Measurements from ENCODE around the gene ABI3BP. TPM values are rescaled to one million over a fixed set of nuclear protein-coding genes. Genes with fewer than 3 reads are reported as not detected.

Gene ABI3BP
- total RNA-seq, 1 donor from 2014 or later = 1.1 TPM

DNA sequence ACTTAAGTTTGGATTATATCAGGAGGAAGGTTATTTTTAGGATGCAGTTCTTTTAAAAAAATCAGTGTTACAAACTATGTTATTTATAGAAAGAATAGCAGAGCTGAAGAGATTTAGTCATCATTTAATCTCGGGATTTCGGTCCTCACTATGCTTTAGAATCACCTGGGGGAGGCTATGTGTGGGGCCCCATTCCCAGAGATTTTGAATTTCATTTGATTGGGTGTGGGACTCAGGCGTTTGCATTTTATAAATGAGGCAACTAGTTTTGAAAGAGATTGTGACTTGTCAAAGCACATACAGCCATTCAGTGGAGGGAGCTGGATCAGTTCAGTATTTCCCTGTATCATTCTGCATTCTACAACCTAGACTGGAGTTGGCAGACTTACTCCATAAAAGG, 247.1 kb downstream of the ABI3BP start:
- Histone ChIP-seq H3K4me2 (ENCODE audit: low read length) (no peak overlapping the region), H3K4me3 (ENCODE audit: insufficient read depth, low read depth, low read length) (no peak overlapping the region), H3K4me1 (ENCODE audit: insufficient read depth, low read length) (no peaks in the 10 kb centered on the region), H3K79me2 (ENCODE audit: insufficient read depth, low read length) (peaks cover 5% of the 10 kb centered on the region), H2AFZ (ENCODE audit: low read depth, low read length) (no peak overlapping the region), H4K20me1 (ENCODE audit: insufficient read depth, low read length) (peaks cover 8% of the 10 kb centered on the region), H3K27me3 (ENCODE audit: insufficient read depth, low read length) (no peaks in the 10 kb centered on the region), H3K9me3 (ENCODE audit: insufficient read depth, low read depth, low read length) (no peaks in the 10 kb centered on the region), H3K36me3 (ENCODE audit: insufficient read depth, low read length) (peaks cover 71% of the 10 kb centered on the region), H3K27ac (ENCODE audit: low read depth, low read length) (no peak overlapping the region), H3K9ac (ENCODE audit: low read length) (no peak overlapping the region)
- Mint-ChIP-seq H3K36me3 (ENCODE audit: low read depth, unreplicated experiment) (peaks cover 20% of the 10 kb centered on the region), H3K4me1 (ENCODE audit: low read depth, unreplicated experiment) (peaks cover 2% of the 10 kb centered on the region), H3K9me3 (ENCODE audit: unreplicated experiment) (no peaks in the 10 kb centered on the region), H3K4me3 (ENCODE audit: unreplicated experiment) (no peak overlapping the region), H3K27ac (ENCODE audit: unreplicated experiment) (no peak overlapping the region), H3K27me3 (ENCODE audit: low read depth, unreplicated experiment) (no peaks in the 10 kb centered on the region)
- FAIRE-seq (no peak), DNase-seq (ENCODE audit: low read depth) (no peak)
- no peak for TF ChIP-seq EZH2 (IDR thresholded peaks at IDR 0.05; ENCODE audit: insufficient read depth, low read length)

DNA sequence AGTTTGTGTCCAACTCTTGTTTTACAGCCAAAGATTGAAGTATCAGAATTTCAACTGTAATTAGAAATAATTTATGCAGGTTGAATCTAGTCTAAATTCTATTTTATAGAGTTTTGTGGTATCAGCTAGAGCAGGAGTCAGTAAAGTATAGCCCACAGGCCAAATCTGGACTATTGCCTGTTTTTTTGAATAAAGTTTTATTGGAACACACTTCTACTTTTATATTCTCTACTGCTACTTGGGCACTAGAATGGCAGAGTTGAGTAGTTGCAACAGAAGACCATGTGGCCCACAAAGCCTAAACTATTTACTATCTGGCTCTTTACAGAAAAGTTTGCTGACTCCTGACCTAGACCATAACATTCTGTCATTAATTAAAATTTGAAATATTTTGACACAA, 247.6 kb downstream of the ABI3BP start:
- H3K4me1 Mint-ChIP-seq (ENCODE audit: low read depth, unreplicated experiment) = peaks cover 2% of the 10 kb centered on the region
- no peak overlapping the region for H3K4me2 ChIP-seq (ENCODE audit: low read length)
- no peak overlapping the region for H3K4me3 ChIP-seq (ENCODE audit: insufficient read depth, low read depth, low read length)
- H4K20me1 ChIP-seq (ENCODE audit: insufficient read depth, low read length) = peaks cover 8% of the 10 kb centered on the region
- TF ChIP-seq, protein P1, sequence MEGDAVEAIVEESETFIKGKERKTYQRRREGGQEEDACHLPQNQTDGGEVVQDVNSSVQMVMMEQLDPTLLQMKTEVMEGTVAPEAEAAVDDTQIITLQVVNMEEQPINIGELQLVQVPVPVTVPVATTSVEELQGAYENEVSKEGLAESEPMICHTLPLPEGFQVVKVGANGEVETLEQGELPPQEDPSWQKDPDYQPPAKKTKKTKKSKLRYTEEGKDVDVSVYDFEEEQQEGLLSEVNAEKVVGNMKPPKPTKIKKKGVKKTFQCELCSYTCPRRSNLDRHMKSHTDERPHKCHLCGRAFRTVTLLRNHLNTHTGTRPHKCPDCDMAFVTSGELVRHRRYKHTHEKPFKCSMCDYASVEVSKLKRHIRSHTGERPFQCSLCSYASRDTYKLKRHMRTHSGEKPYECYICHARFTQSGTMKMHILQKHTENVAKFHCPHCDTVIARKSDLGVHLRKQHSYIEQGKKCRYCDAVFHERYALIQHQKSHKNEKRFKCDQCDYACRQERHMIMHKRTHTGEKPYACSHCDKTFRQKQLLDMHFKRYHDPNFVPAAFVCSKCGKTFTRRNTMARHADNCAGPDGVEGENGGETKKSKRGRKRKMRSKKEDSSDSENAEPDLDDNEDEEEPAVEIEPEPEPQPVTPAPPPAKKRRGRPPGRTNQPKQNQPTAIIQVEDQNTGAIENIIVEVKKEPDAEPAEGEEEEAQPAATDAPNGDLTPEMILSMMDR (IDR thresholded peaks at IDR 0.05; ENCODE audit: insufficient read depth, low read depth, low read length) = no peak
- no peak for FAIRE-seq
- no peak overlapping the region for H3K9ac ChIP-seq (ENCODE audit: low read length)
- H3K4me1 ChIP-seq (ENCODE audit: insufficient read depth, low read length) = no peaks in the 10 kb centered on the region
- H3K4me3 Mint-ChIP-seq (ENCODE audit: unreplicated experiment) = no peak overlapping the region
- H3K27me3 Mint-ChIP-seq (ENCODE audit: low read depth, unreplicated experiment) = no peaks in the 10 kb centered on the region
- no peaks in the 10 kb centered on the region for H3K27me3 ChIP-seq (ENCODE audit: insufficient read depth, low read length)
- peaks cover 20% of the 10 kb centered on the region for H3K36me3 Mint-ChIP-seq (ENCODE audit: low read depth, unreplicated experiment)
- peaks cover 10% of the 10 kb centered on the region for H3K79me2 ChIP-seq (ENCODE audit: insufficient read depth, low read length)
- H3K27ac ChIP-seq (ENCODE audit: low read depth, low read length) = no peak overlapping the region
- H3K9me3 ChIP-seq (ENCODE audit: insufficient read depth, low read depth, low read length) = no peaks in the 10 kb centered on the region
- no peaks in the 10 kb centered on the region for H3K9me3 Mint-ChIP-seq (ENCODE audit: unreplicated experiment)
- no peak overlapping the region for H2AFZ ChIP-seq (ENCODE audit: low read depth, low read length)
- H3K27ac Mint-ChIP-seq (ENCODE audit: unreplicated experiment) = no peak overlapping the region
- H3K36me3 ChIP-seq (ENCODE audit: insufficient read depth, low read length) = peaks cover 71% of the 10 kb centered on the region
- no peak for DNase-seq (ENCODE audit: low read depth)

DNA sequence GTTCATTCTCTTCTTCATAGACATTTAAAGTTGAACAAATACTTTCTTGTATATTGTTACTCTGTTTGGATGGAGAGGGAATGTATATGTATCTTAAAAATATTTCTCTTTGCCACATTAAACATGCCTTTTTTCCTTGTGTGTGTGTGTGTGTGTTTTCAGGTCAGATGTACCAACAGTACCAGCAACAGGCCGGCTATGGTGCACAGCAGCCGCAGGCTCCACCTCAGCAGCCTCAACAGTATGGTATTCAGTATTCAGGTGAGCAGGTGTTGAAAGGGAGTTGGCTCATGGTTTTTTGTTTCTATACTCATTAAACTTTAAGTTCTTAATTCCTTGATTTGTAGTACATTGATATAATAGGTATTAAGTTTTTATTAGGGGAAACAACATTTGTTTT, 248.6 kb downstream of the ABI3BP start:
- Histone ChIP-seq H3K36me3 (ENCODE audit: insufficient read depth, low read length) (peaks cover 70% of the 10 kb centered on the region), H3K4me3 (ENCODE audit: insufficient read depth, low read depth, low read length) (no peak overlapping the region), H3K79me2 (ENCODE audit: insufficient read depth, low read length) (peaks cover 15% of the 10 kb centered on the region), H3K27ac (ENCODE audit: low read depth, low read length) (no peak overlapping the region), H2AFZ (ENCODE audit: low read depth, low read length) (no peak overlapping the region), H3K4me1 (ENCODE audit: insufficient read depth, low read length) (no peaks in the 10 kb centered on the region), H3K4me2 (ENCODE audit: low read length) (no peak overlapping the region), H4K20me1 (ENCODE audit: insufficient read depth, low read length) (peaks cover 11% of the 10 kb centered on the region), H3K27me3 (ENCODE audit: insufficient read depth, low read length) (no peaks in the 10 kb centered on the region), H3K9me3 (ENCODE audit: insufficient read depth, low read depth, low read length) (no peaks in the 10 kb centered on the region), H3K9ac (ENCODE audit: low read length) (no peak overlapping the region)
- DNase-seq (ENCODE audit: low read depth) (no peak), FAIRE-seq (no peak)
- Mint-ChIP-seq H3K27me3 (ENCODE audit: low read depth, unreplicated experiment) (no peaks in the 10 kb centered on the region), H3K4me1 (ENCODE audit: low read depth, unreplicated experiment) (peaks cover 4% of the 10 kb centered on the region), H3K27ac (ENCODE audit: unreplicated experiment) (no peak overlapping the region), H3K4me3 (ENCODE audit: unreplicated experiment) (no peak overlapping the region), H3K9me3 (ENCODE audit: unreplicated experiment) (no peaks in the 10 kb centered on the region), H3K36me3 (ENCODE audit: low read depth, unreplicated experiment) (peaks cover 23% of the 10 kb centered on the region)
- no peak for TF ChIP-seq EZH2 (IDR thresholded peaks at IDR 0.05; ENCODE audit: insufficient read depth, low read length)
- TF ChIP-seq, protein P1 (IDR thresholded peaks at IDR 0.05; ENCODE audit: insufficient read depth, low read depth, low read length) = no peak

Data from astrocyte (in vitro differentiated cells and primary cell).